ENCODE results near the gene UQCC5.

The UQCC5 gene

DNA sequence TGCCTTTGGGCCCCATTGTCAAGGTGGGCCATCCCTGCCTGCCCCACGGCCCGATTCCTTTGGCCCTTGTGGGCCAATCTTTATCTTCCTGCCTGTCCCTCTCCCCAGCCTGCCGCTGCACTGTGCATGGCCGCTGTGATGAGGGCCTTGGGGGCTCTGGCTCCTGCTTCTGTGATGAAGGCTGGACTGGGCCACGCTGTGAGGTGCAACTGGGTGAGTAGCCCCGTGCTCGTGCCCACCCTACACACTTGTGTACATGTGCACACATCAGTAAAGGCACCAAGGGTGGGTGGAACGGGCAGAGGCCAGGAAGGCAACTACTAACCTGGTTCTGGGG lies 14.9 kb upstream of the UQCC5 start:
- H3K9me3 ChIP-seq (ENCODE audit: severe bottlenecking), result no peaks in the 10 kb centered on the region
- DNase-seq (ENCODE audit: low spot score), result no peak
- H3K4me1 ChIP-seq (ENCODE audit: insufficient read depth, poor library complexity, severe bottlenecking), result peaks cover 10% of the 10 kb centered on the region
- H3K27me3 ChIP-seq (ENCODE audit: insufficient read depth, poor library complexity, severe bottlenecking), result no peaks in the 10 kb centered on the region
- no peak for ATAC-seq (ENCODE audit: low read depth)
- H3K27ac ChIP-seq (ENCODE audit: poor library complexity, severe bottlenecking), result no peak overlapping the region
- H3K4me3 ChIP-seq (ENCODE audit: severe bottlenecking), result no peak overlapping the region
- TF ChIP-seq, protein P1, sequence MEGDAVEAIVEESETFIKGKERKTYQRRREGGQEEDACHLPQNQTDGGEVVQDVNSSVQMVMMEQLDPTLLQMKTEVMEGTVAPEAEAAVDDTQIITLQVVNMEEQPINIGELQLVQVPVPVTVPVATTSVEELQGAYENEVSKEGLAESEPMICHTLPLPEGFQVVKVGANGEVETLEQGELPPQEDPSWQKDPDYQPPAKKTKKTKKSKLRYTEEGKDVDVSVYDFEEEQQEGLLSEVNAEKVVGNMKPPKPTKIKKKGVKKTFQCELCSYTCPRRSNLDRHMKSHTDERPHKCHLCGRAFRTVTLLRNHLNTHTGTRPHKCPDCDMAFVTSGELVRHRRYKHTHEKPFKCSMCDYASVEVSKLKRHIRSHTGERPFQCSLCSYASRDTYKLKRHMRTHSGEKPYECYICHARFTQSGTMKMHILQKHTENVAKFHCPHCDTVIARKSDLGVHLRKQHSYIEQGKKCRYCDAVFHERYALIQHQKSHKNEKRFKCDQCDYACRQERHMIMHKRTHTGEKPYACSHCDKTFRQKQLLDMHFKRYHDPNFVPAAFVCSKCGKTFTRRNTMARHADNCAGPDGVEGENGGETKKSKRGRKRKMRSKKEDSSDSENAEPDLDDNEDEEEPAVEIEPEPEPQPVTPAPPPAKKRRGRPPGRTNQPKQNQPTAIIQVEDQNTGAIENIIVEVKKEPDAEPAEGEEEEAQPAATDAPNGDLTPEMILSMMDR (IDR thresholded peaks at IDR 0.05; ENCODE audit: poor library complexity, severe bottlenecking), result no peak
- peaks cover 19% of the 10 kb centered on the region for H3K36me3 ChIP-seq (ENCODE audit: low read depth)

- no peaks in the 10 kb centered on the region for H3K9me3 ChIP-seq (ENCODE audit: severe bottlenecking)
- DNase-seq (ENCODE audit: low spot score) (peak; percentile 67), ATAC-seq (ENCODE audit: low read depth) (no peak)
- no peak overlapping the region for H3K27ac ChIP-seq (ENCODE audit: poor library complexity, severe bottlenecking)
- H3K4me1 ChIP-seq (ENCODE audit: insufficient read depth, poor library complexity, severe bottlenecking), result peaks cover 14% of the 10 kb centered on the region
- no peak overlapping the region for H3K4me3 ChIP-seq (ENCODE audit: severe bottlenecking)
- peaks cover 25% of the 10 kb centered on the region for H3K36me3 ChIP-seq (ENCODE audit: low read depth)
- TF ChIP-seq, protein P1 (IDR thresholded peaks at IDR 0.05; ENCODE audit: poor library complexity, severe bottlenecking), result no peak
- no peaks in the 10 kb centered on the region for H3K27me3 ChIP-seq (ENCODE audit: insufficient read depth, poor library complexity, severe bottlenecking)
Measured at GRCh38 chr3:52521881-52522650, 14.3 kb upstream of the UQCC5 start.

GRCh38 chr3:52522651-52523251 lies 13.7 kb upstream of the UQCC5 start:
- no peak overlapping the region for H3K4me3 ChIP-seq (ENCODE audit: severe bottlenecking)
- DNase-seq (ENCODE audit: low spot score) (peak; percentile 51), ATAC-seq (ENCODE audit: low read depth) (no peak)
- no peak overlapping the region for H3K27ac ChIP-seq (ENCODE audit: poor library complexity, severe bottlenecking)
- H3K4me1 ChIP-seq (ENCODE audit: insufficient read depth, poor library complexity, severe bottlenecking), result peaks cover 17% of the 10 kb centered on the region
- no peaks in the 10 kb centered on the region for H3K9me3 ChIP-seq (ENCODE audit: severe bottlenecking)
- peaks cover 32% of the 10 kb centered on the region for H3K36me3 ChIP-seq (ENCODE audit: low read depth)
- no peaks in the 10 kb centered on the region for H3K27me3 ChIP-seq (ENCODE audit: insufficient read depth, poor library complexity, severe bottlenecking)
- TF ChIP-seq, protein P1 (IDR thresholded peaks at IDR 0.05; ENCODE audit: poor library complexity, severe bottlenecking), result no peak

- Histone ChIP-seq H3K4me3 (ENCODE audit: severe bottlenecking) (no peak overlapping the region), H3K9me3 (ENCODE audit: severe bottlenecking) (no peaks in the 10 kb centered on the region), H3K27ac (ENCODE audit: poor library complexity, severe bottlenecking) (no peak overlapping the region), H3K36me3 (ENCODE audit: low read depth) (peaks cover 38% of the 10 kb centered on the region), H3K27me3 (ENCODE audit: insufficient read depth, poor library complexity, severe bottlenecking) (no peaks in the 10 kb centered on the region), H3K4me1 (ENCODE audit: insufficient read depth, poor library complexity, severe bottlenecking) (peaks cover 17% of the 10 kb centered on the region)
- TF ChIP-seq, protein P1 (IDR thresholded peaks at IDR 0.05; ENCODE audit: poor library complexity, severe bottlenecking), result no peak
- ATAC-seq (ENCODE audit: low read depth) (no peak), DNase-seq (ENCODE audit: low spot score) (peak; percentile 52)
Measured at GRCh38 chr3:52523386-52524257, 12.8 kb upstream of the UQCC5 start.

Measured in RWPE2 (cell line).